Measurements from ENCODE around the gene FBXW9.

The FBXW9 gene
- total RNA-seq: 2.9 to 3.7 (median 3.1) reads per million in 3 donors

DNA sequence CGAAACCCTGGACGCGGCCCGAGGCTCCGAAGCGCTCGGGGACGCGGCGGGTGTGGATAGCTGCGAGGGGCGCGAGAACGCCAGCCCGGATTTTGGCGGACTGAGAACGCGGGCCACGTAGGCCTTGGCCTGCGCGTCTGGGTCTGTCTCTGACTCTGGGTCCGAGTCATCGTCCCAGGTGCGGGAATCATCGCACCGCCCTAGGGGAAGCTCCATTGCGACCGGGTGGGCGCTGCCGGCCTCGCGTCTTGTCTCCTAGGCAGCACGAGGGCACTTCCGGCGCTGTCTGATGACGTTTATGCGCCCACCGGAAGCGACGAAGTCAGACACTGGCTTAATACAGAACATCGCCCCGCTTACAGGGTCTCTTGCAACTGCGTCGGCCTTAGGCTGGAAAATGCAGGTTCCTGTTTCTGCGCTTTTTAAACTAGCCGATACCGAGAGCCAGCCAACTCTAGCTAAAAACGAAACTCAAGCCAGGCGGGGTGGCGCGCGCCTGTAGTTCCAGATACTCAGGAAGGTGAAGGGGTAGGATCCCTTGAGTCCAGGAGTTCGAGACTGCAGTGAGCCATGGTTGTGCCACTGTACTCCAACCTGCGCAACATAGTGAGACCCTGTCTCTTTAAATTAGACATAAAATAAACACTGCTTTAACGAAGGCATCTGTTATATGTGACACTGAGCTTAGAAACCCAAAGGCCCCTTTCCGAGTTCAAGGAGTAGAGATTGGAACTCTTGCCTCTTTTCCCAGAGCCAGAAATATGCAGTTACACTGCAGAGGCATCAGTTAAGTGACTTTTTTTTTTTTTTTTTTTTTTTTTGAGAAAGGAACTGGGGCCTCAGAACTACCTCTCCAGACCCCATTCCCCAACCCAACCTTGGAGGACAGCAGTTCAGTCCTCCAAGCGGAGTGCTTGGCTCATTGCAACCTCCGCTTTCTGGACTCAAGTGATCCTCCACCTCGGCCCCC lies at the start of gene FBXW9:
Gene FBXW9 (minus strand): TSS at position 266 of the 970 bp plus-strand sequence. CDS start 50 bp downstream, at position 216.
- DNase-seq: peak; percentile 93 to 96 (median 94)
- H3K9me3 ChIP-seq (ENCODE audit: control insufficient read depth, low read length): no peaks in the 10 kb centered on the region
- peak within 1 kb of the TSS; percentile 82 for H3K27ac ChIP-seq (ENCODE audit: insufficient read depth, low read length, poor library complexity, severe bottlenecking)
- peaks cover 10% of the 10 kb centered on the region for H3K36me3 ChIP-seq (ENCODE audit: control insufficient read depth, insufficient read depth, low read length)
- H3K4me1 ChIP-seq (ENCODE audit: control insufficient read depth, insufficient read depth, low read length, poor library complexity, severe bottlenecking): peaks cover 11% of the 10 kb centered on the region
- H3K27me3 ChIP-seq (replicated peaks; ENCODE audit: control insufficient read depth, insufficient read depth, low read length, poor library complexity, severe bottlenecking): no peaks in the 10 kb centered on the region
- H3K4me3 ChIP-seq (ENCODE audit: insufficient read depth, low read depth, low read length, poor library complexity, severe bottlenecking): peak within 1 kb of the TSS; percentile 72

DNA sequence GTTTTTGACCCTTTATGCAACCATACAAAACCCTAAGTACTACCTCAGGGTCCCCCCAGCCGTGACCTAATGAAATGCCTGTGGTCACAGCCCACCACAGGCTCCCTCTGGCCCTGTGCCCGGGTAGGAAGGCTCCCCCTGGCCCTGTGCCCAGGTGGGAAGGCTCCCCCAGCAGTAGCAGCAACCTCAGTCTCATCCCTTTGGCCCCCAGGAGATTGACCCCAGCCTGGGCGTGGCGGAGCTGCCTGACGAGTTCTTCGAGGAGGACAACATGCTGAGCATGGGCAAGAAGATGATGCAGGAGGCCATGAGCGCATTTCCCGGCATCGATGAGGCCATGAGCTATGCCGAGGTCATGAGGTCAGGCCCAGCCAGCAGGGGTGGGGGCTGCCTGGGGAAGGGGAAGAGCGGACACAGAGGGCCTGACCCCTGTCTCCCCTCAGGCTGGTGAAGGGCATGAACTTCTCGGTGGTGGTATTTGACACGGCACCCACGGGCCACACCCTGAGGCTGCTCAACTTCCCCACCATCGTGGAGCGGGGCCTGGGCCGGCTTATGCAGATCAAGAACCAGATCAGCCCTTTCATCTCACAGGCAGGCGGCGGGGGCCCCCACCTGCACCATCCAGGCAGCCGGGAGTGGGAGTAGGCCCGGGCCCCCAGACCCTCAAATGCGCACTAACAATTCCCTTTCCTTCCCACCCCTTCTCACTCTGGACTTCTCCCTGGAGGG lies 48.9 kb upstream of the FBXW9 start:
- no peak overlapping the region for H3K27ac ChIP-seq (ENCODE audit: insufficient read depth, low read length, poor library complexity, severe bottlenecking)
- no peak for DNase-seq
- H3K36me3 ChIP-seq (ENCODE audit: control insufficient read depth, insufficient read depth, low read length): peaks cover 34% of the 10 kb centered on the region
- H3K4me1 ChIP-seq (ENCODE audit: control insufficient read depth, insufficient read depth, low read length, poor library complexity, severe bottlenecking): no peaks in the 10 kb centered on the region
- peaks cover 6% of the 10 kb centered on the region for H3K9me3 ChIP-seq (ENCODE audit: control insufficient read depth, low read length)
- H3K27me3 ChIP-seq (replicated peaks; ENCODE audit: control insufficient read depth, insufficient read depth, low read length, poor library complexity, severe bottlenecking): no peaks in the 10 kb centered on the region
- no peak overlapping the region for H3K4me3 ChIP-seq (ENCODE audit: insufficient read depth, low read depth, low read length, poor library complexity, severe bottlenecking)

DNA sequence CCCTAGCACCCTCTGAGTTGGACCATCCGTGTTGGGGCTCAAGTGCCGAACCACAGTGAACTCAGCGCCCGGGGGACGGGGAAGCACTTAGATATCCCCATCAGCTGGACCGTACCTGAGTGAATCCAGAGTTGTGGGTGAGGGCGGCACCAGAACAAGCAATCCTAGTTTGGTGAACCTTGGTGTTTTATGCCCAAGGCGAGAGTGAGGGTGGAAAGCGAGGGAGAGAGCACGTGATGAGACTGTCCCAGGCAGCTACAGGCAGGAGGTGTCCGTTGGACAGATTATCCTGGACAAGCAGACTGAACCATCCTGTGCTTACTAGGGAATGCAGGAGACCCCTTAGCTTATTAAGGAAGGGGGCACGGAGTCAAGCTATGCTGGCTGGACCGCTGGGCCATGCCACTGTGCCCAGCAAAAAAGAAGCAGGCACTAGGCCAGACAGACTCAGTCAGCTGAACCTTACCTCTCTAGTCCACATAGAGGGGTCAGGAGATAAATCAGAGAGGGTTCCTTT lies 41.5 kb upstream of the FBXW9 start:
- peaks cover 28% of the 10 kb centered on the region for H3K4me1 ChIP-seq (ENCODE audit: control insufficient read depth, insufficient read depth, low read length, poor library complexity, severe bottlenecking)
- H3K27me3 ChIP-seq (replicated peaks; ENCODE audit: control insufficient read depth, insufficient read depth, low read length, poor library complexity, severe bottlenecking): no peaks in the 10 kb centered on the region
- H3K4me3 ChIP-seq (ENCODE audit: insufficient read depth, low read depth, low read length, poor library complexity, severe bottlenecking): peak overlapping the region; percentile 85
- no peaks in the 10 kb centered on the region for H3K9me3 ChIP-seq (ENCODE audit: control insufficient read depth, low read length)
- peak overlapping the region; percentile 90 for H3K27ac ChIP-seq (ENCODE audit: insufficient read depth, low read length, poor library complexity, severe bottlenecking)
- H3K36me3 ChIP-seq (ENCODE audit: control insufficient read depth, insufficient read depth, low read length): no peaks in the 10 kb centered on the region
- no peak for DNase-seq

DNA sequence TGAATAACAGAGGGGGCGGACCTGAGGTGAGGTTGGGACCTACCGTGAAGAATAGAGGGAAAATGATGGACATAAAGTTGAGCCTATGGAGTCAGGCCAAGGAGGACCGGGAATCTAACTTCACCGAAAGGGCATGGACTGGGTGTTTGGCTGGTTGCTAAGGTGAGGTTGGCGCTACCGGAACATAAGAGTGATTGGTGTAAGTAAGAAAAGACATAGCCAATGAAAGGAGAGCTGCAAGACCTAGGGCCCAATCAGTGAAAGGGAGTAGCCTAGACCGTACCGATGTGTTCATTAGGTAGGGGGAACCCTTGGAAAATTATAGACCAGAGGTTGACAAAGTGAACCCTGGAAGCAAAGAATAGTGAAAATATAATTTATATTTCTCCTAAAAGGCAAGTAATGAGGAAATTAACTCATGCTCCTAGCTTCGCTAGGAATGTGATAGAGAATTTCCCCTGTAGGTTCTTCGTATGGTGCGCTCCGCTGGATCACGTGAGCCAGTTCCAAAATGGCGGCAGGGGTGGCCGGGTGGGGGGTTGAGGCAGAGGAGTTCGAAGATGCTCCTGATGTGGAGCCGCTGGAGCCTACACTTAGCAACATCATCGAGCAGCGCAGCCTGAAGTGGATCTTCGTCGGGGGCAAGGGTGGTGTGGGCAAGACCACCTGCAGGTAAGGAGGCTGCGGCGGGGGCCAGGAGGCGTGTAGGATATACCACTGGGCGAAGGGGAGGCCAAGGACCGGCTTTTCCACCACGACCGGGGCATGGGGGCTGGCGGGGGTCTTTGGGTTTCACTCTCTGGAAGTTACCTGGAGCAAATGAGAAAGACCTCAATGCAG lies 40.8 kb upstream of the FBXW9 start, which contains the start of gene GET3:
Gene GET3 (plus strand): TSS at position 503 of the 840 bp plus-strand sequence. CDS start 9 bp downstream, at position 512.
- peak within 1 kb of the TSS; percentile 90 for H3K27ac ChIP-seq (ENCODE audit: insufficient read depth, low read length, poor library complexity, severe bottlenecking)
- no peaks in the 10 kb centered on the region for H3K9me3 ChIP-seq (ENCODE audit: control insufficient read depth, low read length)
- H3K4me1 ChIP-seq (ENCODE audit: control insufficient read depth, insufficient read depth, low read length, poor library complexity, severe bottlenecking): peaks cover 29% of the 10 kb centered on the region
- no peaks in the 10 kb centered on the region for H3K36me3 ChIP-seq (ENCODE audit: control insufficient read depth, insufficient read depth, low read length)
- peak within 1 kb of the TSS; percentile 85 for H3K4me3 ChIP-seq (ENCODE audit: insufficient read depth, low read depth, low read length, poor library complexity, severe bottlenecking)
- no peaks in the 10 kb centered on the region for H3K27me3 ChIP-seq (replicated peaks; ENCODE audit: control insufficient read depth, insufficient read depth, low read length, poor library complexity, severe bottlenecking)
- peak; percentile 62 to 76 (median 63) for DNase-seq

DNA sequence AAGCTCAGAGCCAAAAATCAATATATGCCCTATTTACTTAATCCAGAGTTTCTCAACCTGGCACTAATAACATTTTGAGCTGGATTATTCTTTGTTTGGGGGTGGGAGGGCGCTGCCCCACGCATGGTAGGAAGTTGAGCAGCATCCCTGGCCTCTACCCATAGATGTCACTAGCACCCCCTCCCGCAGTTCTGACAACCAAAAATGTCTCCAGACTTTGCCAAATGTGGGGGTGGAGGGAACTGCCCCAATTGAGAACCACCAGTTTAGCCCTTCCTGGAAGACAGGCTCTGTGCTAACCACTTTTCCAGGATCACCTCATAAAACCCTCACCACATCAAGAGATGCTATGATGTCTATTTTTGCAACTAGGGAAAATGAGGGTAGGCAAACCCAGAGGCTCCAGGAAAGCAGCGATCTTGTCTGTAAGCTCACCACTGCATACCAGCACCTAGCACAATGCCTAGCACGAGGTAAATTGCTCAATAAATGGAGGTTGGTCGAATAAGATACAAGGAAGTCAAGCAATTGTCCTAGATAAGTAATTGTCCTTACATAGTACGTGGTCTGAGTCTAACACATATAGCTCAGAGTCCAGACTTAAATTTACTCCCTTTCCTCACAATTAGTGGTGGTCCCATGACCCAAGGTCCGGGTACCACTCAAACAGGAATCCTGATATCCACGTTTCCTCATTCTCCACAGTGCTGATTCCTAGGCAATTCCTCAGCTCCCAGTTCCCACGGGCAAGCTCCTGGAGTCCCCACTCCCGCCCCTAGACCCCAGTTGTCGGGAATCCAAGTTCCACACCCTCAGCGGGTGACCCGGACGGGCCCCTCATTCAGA lies 37.2 kb upstream of the FBXW9 start:
- no peak for DNase-seq
- Histone ChIP-seq H3K9me3 (ENCODE audit: control insufficient read depth, low read length) (no peaks in the 10 kb centered on the region), H3K36me3 (ENCODE audit: control insufficient read depth, insufficient read depth, low read length) (peaks cover 27% of the 10 kb centered on the region), H3K4me3 (ENCODE audit: insufficient read depth, low read depth, low read length, poor library complexity, severe bottlenecking) (peak overlapping the region; percentile 94), H3K27ac (ENCODE audit: insufficient read depth, low read length, poor library complexity, severe bottlenecking) (peak overlapping the region; percentile 96), H3K27me3 (replicated peaks; ENCODE audit: control insufficient read depth, insufficient read depth, low read length, poor library complexity, severe bottlenecking) (no peaks in the 10 kb centered on the region), H3K4me1 (ENCODE audit: control insufficient read depth, insufficient read depth, low read length, poor library complexity, severe bottlenecking) (peaks cover 32% of the 10 kb centered on the region)

DNA sequence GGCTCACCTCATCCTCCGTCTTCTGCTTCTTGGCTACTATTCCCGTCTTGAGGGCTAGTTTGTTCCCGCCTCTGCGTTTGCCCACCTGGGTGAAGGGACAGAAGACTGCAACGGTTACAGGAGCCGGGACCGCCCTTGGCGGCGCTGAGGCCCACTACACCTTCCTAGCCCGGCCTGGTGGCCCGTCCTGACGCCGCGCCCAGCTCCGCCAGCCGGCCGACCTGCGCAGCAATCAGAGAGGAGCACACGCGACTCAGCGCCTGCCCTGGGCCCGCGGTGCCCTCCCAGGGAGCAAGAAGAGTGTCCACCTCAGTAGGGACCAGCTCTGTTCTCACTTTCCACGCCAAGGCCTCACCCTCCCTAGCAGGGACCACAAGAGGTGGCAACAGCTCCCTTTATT lies 34.9 kb upstream of the FBXW9 start:
- peaks cover 34% of the 10 kb centered on the region for H3K36me3 ChIP-seq (ENCODE audit: control insufficient read depth, insufficient read depth, low read length)
- H3K4me3 ChIP-seq (ENCODE audit: insufficient read depth, low read depth, low read length, poor library complexity, severe bottlenecking): no peak overlapping the region
- H3K27ac ChIP-seq (ENCODE audit: insufficient read depth, low read length, poor library complexity, severe bottlenecking): no peak overlapping the region
- H3K9me3 ChIP-seq (ENCODE audit: control insufficient read depth, low read length): no peaks in the 10 kb centered on the region
- peaks cover 19% of the 10 kb centered on the region for H3K4me1 ChIP-seq (ENCODE audit: control insufficient read depth, insufficient read depth, low read length, poor library complexity, severe bottlenecking)
- no peaks in the 10 kb centered on the region for H3K27me3 ChIP-seq (replicated peaks; ENCODE audit: control insufficient read depth, insufficient read depth, low read length, poor library complexity, severe bottlenecking)
- no peak for DNase-seq

DNA sequence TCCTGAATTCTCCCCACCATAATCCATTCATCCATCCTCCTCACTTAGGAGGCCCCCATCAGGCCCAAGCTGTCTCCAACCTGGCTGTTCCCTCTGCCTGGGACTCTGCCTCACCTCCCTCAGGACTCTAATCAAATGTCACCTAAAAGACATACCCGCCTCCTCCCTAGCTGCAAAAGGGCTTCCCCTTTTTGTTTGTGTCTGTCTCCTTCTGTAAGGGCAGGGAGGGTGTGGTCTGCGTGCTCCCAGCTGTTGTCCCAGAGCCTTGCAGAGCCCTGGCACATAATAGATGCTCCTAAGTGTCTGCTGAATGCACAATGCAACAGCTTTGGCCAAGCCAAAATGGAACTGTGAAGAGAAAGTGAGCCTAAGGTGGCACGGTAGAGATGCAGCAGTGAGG lies 33.6 kb upstream of the FBXW9 start:
- Histone ChIP-seq H3K36me3 (ENCODE audit: control insufficient read depth, insufficient read depth, low read length) (peaks cover 34% of the 10 kb centered on the region), H3K27ac (ENCODE audit: insufficient read depth, low read length, poor library complexity, severe bottlenecking) (no peak overlapping the region), H3K27me3 (replicated peaks; ENCODE audit: control insufficient read depth, insufficient read depth, low read length, poor library complexity, severe bottlenecking) (no peaks in the 10 kb centered on the region), H3K9me3 (ENCODE audit: control insufficient read depth, low read length) (no peaks in the 10 kb centered on the region), H3K4me3 (ENCODE audit: insufficient read depth, low read depth, low read length, poor library complexity, severe bottlenecking) (no peak overlapping the region), H3K4me1 (ENCODE audit: control insufficient read depth, insufficient read depth, low read length, poor library complexity, severe bottlenecking) (peaks cover 15% of the 10 kb centered on the region)
- no peak for DNase-seq

DNA sequence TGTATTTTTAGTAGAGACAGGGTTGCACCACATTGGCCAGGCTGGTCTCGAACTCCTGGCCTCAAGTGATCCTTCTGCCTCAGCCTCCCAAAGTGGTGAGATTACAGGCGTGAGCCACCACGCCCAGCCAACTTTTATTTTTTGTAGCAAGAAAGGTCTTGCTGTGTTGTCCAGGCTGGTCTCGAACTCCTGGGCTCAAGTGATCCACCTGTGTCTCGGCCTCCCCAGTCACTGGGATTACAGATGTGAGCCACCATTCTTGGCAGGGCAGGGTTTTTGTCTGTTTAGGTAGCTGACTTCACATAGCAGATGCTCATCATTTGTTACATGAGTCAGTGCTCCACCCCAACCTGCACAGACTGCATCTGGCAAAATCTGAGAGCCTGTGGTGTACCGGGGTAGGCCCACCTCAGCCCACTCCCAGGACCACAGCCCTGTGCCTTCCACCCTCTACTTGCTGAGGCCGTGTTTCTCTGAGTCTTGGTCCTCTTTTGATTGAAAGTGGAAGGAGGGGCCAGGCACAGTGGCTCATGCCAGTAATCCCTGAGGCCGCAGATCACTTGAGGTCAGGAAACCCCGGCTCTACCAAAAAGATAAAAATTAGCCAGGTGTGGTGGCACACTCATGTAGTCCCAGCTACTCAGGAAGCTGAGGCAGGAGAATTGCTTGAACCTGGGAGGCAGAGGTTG lies 31.5 kb upstream of the FBXW9 start:
- no peak for DNase-seq

More for the DNA sequence above, 31.5 kb upstream of the FBXW9 start:
- H3K27me3 ChIP-seq (replicated peaks; ENCODE audit: control insufficient read depth, insufficient read depth, low read length, poor library complexity, severe bottlenecking): no peaks in the 10 kb centered on the region
- H3K27ac ChIP-seq (ENCODE audit: insufficient read depth, low read length, poor library complexity, severe bottlenecking): no peak overlapping the region
- H3K9me3 ChIP-seq (ENCODE audit: control insufficient read depth, low read length): no peaks in the 10 kb centered on the region
- no peak overlapping the region for H3K4me3 ChIP-seq (ENCODE audit: insufficient read depth, low read depth, low read length, poor library complexity, severe bottlenecking)
- H3K4me1 ChIP-seq (ENCODE audit: control insufficient read depth, insufficient read depth, low read length, poor library complexity, severe bottlenecking): peaks cover 8% of the 10 kb centered on the region
- peaks cover 34% of the 10 kb centered on the region for H3K36me3 ChIP-seq (ENCODE audit: control insufficient read depth, insufficient read depth, low read length)

Data from effector memory CD4-positive, alpha-beta T cell (primary cell).